Activated CD8-positive, alpha-beta T cell treated with anti-CD3 and anti-CD28 coated beads, Interleukin-2, amount 10 ng/mL, durations not matched to agents 7 days and 5 days (primary cell): ENCODE data around the gene NUDT2. TPM values are rescaled to one million over a fixed set of nuclear protein-coding genes. Genes with fewer than 3 reads are reported as not detected.
A peak's percentile ranks its signal among the peaks of the same experiment; 100 is the strongest.

Experiments
- ATAC-seq: fragments of 150-1000 bp; cut with Tn5 transposase; one replicate; pipeline ENCODE4 v1.10.0; 2021; ENCODE audit warnings: moderate library complexity
- CTCF ChIA-PET: fragments of 350-600 bp; sonication (Branson Sonifier 250); formaldehyde crosslinking; loops from one replicate; lab custom pipeline; 2021; ENCODE audit warnings: antibody characterized with exemption; lab: Charles Lee
- POLR2A ChIA-PET: fragments of 350-600 bp; sonication (Branson Sonifier 250); formaldehyde crosslinking; loops from one replicate; lab custom pipeline; 2021; ENCODE audit warnings: antibody characterized with exemption; lab: Charles Lee
- DNase-seq: peaks from one replicate; pipeline ENCODE4 v3.0.0-alpha.2; 2020
- H3K27ac Mint-ChIP-seq: one replicate; pipeline ENCODE4 v1.8.0; 2021; ENCODE audit warnings: mild to moderate bottlenecking, mixed read lengths
- H3K27me3 Mint-ChIP-seq: one replicate; pipeline ENCODE4 v1.8.0; 2021; ENCODE audit warnings: low read depth, mixed read lengths
- H3K36me3 Mint-ChIP-seq: one replicate; pipeline ENCODE4 v1.8.0; 2021; ENCODE audit warnings: low read depth, mixed read lengths
- H3K4me1 Mint-ChIP-seq: one replicate; pipeline ENCODE4 v1.8.0; 2021; ENCODE audit warnings: low read depth, mixed read lengths
- H3K4me3 Mint-ChIP-seq: one replicate; pipeline ENCODE4 v1.8.0; 2021; ENCODE audit warnings: mild to moderate bottlenecking, mixed read lengths
- H3K9me3 Mint-ChIP-seq: one replicate; pipeline ENCODE4 v1.8.0; 2022; ENCODE audit warnings: mixed read lengths; ENCODE audit not compliant: insufficient read depth
- total RNA-seq, 2 experiments: library from RNA; stranded (reverse); gene quantifications; one replicate each; pipeline ENCODE4 v1.2.3, GENCODE V29; 2021

Gene NUDT2
- total RNA-seq, 2 experiments from 2014 or later = 28.9 to 31.6 TPM

DNA sequence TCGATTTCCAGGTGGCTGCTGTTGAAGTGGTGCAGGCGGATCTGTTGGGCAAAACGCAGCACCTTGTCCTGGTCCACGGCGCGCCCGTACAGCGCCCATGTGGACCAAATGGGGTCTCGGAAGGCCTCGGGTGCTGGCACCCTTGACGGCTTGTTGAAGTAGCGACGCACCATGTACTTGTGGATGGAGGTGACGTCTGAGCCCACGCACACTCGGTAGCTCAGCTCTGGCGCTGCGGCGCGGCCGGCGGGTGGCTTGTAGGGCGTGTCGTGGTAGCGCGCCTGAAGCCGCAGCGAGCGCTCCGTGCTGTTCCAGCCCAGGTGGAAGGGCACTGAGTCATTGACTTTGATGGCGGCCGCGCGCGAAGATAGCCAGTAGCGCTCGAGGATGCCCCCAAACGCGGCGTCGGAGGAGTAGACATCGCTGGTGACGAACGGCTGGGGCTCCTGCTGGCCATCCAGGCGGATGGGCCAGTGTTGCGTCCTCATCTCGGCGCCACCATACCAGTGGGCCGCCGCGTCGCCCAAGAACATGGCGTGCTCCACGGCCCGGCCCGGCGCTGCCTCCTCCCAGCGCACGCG is 42.6 kb downstream of the NUDT2 start:
- peaks cover 52% of the 10 kb centered on the region for H3K36me3 Mint-ChIP-seq
- no peak overlapping the region for H3K4me3 Mint-ChIP-seq
- peaks cover 28% of the 10 kb centered on the region for H3K4me1 Mint-ChIP-seq
- peaks cover 9% of the 10 kb centered on the region for H3K9me3 Mint-ChIP-seq
- CTCF ChIA-PET = interaction anchor here (9.8 kb wide), 1 partner anchor 37 kb away, joined by 193 read pairs; no protein-coding TSS in a partner anchor
- no peak overlapping the region for H3K27ac Mint-ChIP-seq
- DNase-seq = no peak
- POLR2A ChIA-PET = no interaction called here
- no peaks in the 10 kb centered on the region for H3K27me3 Mint-ChIP-seq
- ATAC-seq = no peak

- no peak for ATAC-seq
- Mint-ChIP-seq H3K4me3 (no peak overlapping the region), H3K9me3 (peaks cover 9% of the 10 kb centered on the region), H3K27me3 (no peaks in the 10 kb centered on the region), H3K4me1 (peaks cover 31% of the 10 kb centered on the region), H3K36me3 (peaks cover 47% of the 10 kb centered on the region), H3K27ac (no peak overlapping the region)
- DNase-seq = no peak
- ChIA-PET POLR2A (no interaction called here), CTCF (interaction anchor here (0.9 to 9.8 kb wide), 2 partner anchors 16 to 38 kb away, joined by 3 to 193 read pairs; no protein-coding TSS in a partner anchor)
Observed at GRCh38 chr9:34372467-34373011, 43.2 kb downstream of the NUDT2 start.

DNA sequence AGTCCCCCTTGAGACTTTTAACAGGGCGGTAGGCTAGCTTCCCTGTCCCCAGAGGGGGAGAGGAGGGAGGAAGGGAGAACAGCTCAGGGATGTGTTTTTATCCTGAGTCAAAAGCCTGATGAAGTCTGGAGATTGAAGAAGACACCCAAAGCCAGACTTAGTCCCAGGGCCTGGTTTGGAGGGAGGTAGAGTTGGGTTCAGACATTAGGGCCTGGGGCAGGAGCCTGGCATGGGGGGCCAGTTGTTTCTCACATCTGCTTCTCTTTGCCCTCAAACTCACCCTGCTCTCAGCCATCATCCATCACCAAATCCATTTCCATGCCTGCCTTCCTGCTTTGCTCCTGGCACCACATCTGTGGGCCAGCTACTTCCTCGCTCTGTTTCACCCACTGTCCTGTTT is 44.4 kb downstream of the NUDT2 start:
- Mint-ChIP-seq H3K9me3 (peaks cover 8% of the 10 kb centered on the region), H3K27me3 (peaks cover 5% of the 10 kb centered on the region), H3K4me1 (peaks cover 37% of the 10 kb centered on the region), H3K4me3 (no peak overlapping the region), H3K36me3 (peaks cover 37% of the 10 kb centered on the region), H3K27ac (no peak overlapping the region)
- POLR2A ChIA-PET = no interaction called here
- ATAC-seq (no peak), DNase-seq (no peak)
- CTCF ChIA-PET = interaction anchor here (0.9 to 9.8 kb wide), 3 partner anchors 15 to 121 kb away, joined by 3 to 193 read pairs (median 5); no protein-coding TSS in a partner anchor

- POLR2A ChIA-PET = no interaction called here
- Mint-ChIP-seq H3K27ac (no peak overlapping the region), H3K4me1 (peaks cover 41% of the 10 kb centered on the region), H3K9me3 (peaks cover 5% of the 10 kb centered on the region), H3K27me3 (peaks cover 5% of the 10 kb centered on the region), H3K36me3 (peaks cover 32% of the 10 kb centered on the region), H3K4me3 (no peak overlapping the region)
- CTCF ChIA-PET = interaction anchor here (1.1 to 9.8 kb wide), 3 partner anchors 11 to 121 kb away, joined by 3 to 193 read pairs (median 5); no protein-coding TSS in a partner anchor
- DNase-seq = no peak
- no peak for ATAC-seq
Observed at GRCh38 chr9:34374339-34374738, 45.0 kb downstream of the NUDT2 start.

DNA sequence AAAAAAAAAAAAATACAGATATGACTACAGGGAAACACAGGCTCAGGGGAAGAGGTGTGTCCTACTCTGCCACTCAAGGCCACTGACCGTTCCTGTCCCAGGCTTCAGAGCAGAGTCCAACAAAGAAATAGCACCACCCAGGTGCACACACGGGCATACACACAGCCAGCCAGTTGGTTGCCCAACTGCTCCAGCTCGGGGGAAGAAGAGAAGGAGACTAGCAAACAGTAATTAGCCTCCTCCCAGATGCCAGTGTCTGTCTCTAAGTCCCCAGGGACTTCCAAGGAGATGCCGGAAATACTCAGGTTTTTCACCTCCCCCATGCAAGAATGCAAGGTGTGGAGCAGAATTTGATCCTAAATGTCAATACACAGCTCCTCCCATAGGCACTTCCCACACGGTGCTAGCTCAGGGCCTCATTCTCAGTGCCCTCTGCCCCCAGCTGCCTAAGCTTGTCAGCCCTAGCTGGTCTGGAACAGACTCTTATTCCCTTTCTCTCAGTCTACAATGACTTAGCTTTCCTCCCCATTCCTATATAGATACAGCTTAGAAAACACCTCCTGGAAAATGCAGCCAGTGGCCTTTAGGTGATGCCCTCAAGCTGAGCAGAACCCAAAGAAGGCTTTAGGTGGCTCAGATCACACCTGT is 45.7 kb downstream of the NUDT2 start:
- Mint-ChIP-seq H3K36me3 (peaks cover 26% of the 10 kb centered on the region), H3K9me3 (peaks cover 5% of the 10 kb centered on the region), H3K4me3 (peak overlapping the region; percentile 97), H3K27ac (peak overlapping the region; percentile 36), H3K27me3 (peaks cover 5% of the 10 kb centered on the region), H3K4me1 (peaks cover 46% of the 10 kb centered on the region)
- DNase-seq (no peak), ATAC-seq (no peak)
- POLR2A ChIA-PET = no interaction called here
- CTCF ChIA-PET = interaction anchor here (1.0 to 9.8 kb wide), 5 partner anchors 11 to 596 kb away, joined by 3 to 193 read pairs (median 5); no protein-coding TSS in a partner anchor

DNA sequence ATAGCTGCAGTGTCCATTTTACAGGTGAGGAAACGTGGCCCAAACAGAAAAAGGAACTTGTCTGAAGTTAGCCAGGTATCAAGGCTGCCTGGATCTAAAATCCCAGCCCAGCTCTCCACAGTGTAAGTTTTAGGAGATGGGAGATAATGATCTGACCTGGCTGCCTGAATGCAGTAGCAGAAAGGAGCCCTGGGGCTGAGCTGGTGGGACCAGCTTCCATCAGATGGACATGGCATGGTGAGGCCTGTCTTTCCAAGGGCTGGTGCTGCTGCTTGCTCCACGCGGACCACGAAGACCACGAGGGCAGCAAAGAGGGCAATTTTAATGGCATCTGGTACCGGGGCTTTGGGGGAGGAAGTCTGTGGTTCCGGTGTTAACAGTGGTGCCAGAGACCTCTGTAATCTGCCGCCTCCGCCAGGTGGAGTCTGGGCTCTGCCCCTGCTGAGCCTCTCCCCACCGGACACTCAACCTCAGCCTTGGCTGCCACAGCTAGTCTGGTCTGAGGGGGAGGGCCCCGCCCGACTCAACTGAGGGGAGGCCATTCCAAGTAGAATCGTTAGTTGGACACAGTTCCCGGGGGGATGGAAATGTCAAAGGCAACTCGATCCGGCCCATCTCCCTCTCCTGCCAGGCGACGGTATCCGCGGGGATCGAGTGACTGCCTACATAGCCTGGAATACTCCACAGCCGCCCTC is 46.7 kb downstream of the NUDT2 start:
- peaks cover 48% of the 10 kb centered on the region for H3K4me1 Mint-ChIP-seq
- H3K27me3 Mint-ChIP-seq = peaks cover 7% of the 10 kb centered on the region
- DNase-seq = peak; percentile 77
- peak overlapping the region; percentile 97 for H3K4me3 Mint-ChIP-seq
- peak; percentile 20 for ATAC-seq
- CTCF ChIA-PET = interaction anchor here (1.0 to 9.8 kb wide), 5 partner anchors 41 to 597 kb away, joined by 3 to 193 read pairs (median 5); no protein-coding TSS in a partner anchor
- H3K9me3 Mint-ChIP-seq = peaks cover 4% of the 10 kb centered on the region
- H3K36me3 Mint-ChIP-seq = peaks cover 16% of the 10 kb centered on the region
- H3K27ac Mint-ChIP-seq = peak overlapping the region; percentile 90
- POLR2A ChIA-PET = no interaction called here

- ATAC-seq (peak; percentile 83), DNase-seq (peak; percentile 99)
- Mint-ChIP-seq H3K27ac (peak within 1 kb of the TSS; percentile 90), H3K4me1 (peaks cover 54% of the 10 kb centered on the region), H3K36me3 (peaks cover 10% of the 10 kb centered on the region), H3K4me3 (peak within 1 kb of the TSS; percentile 97), H3K27me3 (peaks cover 11% of the 10 kb centered on the region), H3K9me3 (no peaks in the 10 kb centered on the region)
- ChIA-PET CTCF (interaction anchor here (0.6 to 9.8 kb wide), 9 partner anchors 8 to 123 kb away, joined by 3 to 193 read pairs (median 3); no protein-coding TSS in a partner anchor), POLR2A (interaction anchor here (1.3 kb wide), 1 partner anchor 46 kb away, joined by 11 read pairs; no protein-coding TSS in a partner anchor)
Observed at GRCh38 chr9:34376596-34377403, 47.4 kb downstream of the NUDT2 start, which contains the start of gene MYORG. Gene MYORG, minus strand, starts transcription at chr9:34376898. Its CDS starts 3,955 bp downstream, at chr9:34372943.

- Mint-ChIP-seq H3K27me3 (peaks cover 12% of the 10 kb centered on the region), H3K4me1 (peaks cover 54% of the 10 kb centered on the region), H3K27ac (peak overlapping the region; percentile 60), H3K36me3 (peaks cover 7% of the 10 kb centered on the region), H3K9me3 (no peaks in the 10 kb centered on the region), H3K4me3 (peak overlapping the region; percentile 97)
- ChIA-PET CTCF (interaction anchor here (0.6 to 9.8 kb wide), 8 partner anchors 8 to 123 kb away, joined by 3 to 193 read pairs (median 3); no protein-coding TSS in a partner anchor), POLR2A (interaction anchor here (1.3 kb wide), 1 partner anchor 47 kb away, joined by 11 read pairs; no protein-coding TSS in a partner anchor)
- DNase-seq = peak; percentile 33
- no peak for ATAC-seq
Observed at GRCh38 chr9:34377404-34377746, 48.0 kb downstream of the NUDT2 start.

DNA sequence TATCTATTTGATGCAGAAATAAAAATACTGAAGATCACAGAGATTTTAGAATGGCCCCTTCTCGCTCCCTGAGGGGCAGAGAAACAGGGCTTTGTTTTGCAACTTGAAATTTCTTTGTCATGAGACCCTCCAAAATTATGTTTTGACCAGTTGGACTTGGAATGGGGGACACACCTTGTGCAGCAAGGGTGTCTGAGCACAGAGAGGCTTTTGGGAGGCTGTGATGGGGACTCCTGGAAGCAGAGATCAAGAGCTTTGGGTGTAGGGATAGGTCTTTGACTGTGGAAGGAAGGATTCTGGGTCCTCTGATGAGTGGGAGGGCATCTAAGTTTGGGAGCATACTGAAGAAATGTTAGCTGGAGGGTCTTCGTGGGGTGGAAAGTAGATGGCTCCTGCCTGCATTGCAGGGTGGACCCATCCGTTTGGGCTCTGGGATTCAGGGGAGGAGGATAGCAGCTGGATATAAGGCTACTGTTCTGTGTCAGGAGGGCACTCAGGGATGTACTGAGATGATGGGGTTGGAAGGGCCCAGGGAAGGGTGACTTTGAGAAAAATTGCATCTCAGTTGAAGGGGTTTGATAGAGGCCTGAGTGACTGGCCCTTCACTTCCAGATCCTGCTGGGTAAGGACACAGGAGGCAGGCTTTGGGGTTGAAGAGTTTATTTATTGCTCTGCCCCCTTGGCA is 49.1 kb downstream of the NUDT2 start:
- ChIA-PET POLR2A (interaction anchor here (0.7 to 1.7 kb wide), 4 partner anchors 40 to 48 kb away, joined by 3 to 7 read pairs (median 6); no protein-coding TSS in a partner anchor), CTCF (interaction anchor here (0.6 to 9.8 kb wide), 12 partner anchors 9 to 286 kb away, joined by 3 to 193 read pairs (median 4); partner anchors contain the start of gene UBAP1)
- peak overlapping the region; percentile 48 for H3K4me3 Mint-ChIP-seq
- H3K4me1 Mint-ChIP-seq = peaks cover 54% of the 10 kb centered on the region
- no peaks in the 10 kb centered on the region for H3K9me3 Mint-ChIP-seq
- H3K36me3 Mint-ChIP-seq = peaks cover 1% of the 10 kb centered on the region
- no peak for DNase-seq
- no peak overlapping the region for H3K27ac Mint-ChIP-seq
- no peak for ATAC-seq
- H3K27me3 Mint-ChIP-seq = peaks cover 12% of the 10 kb centered on the region
